Upper lobe of left lung (tissue), 6 donors: ENCODE data around the gene FGF14. TPM values are rescaled to one million over a fixed set of nuclear protein-coding genes. Genes with fewer than 3 reads are reported as not detected.

Source experiments
- ATAC-seq, 2 donors: fragments of 200-7000 bp; cut with Tn5 transposase; one replicate each; pipeline ENCODE4 v1.9.1; 2022; ENCODE audit warnings: mild to moderate bottlenecking in 2 of 2, moderate library complexity in 2 of 2; ENCODE audit not compliant: low FRiP score in 2 of 2
- DNase-seq, 2 donors: peaks; one replicate each; pipeline ENCODE4 v3.0.0-alpha.2; 2019 to 2020
- H3K27ac ChIP-seq, 4 donors: fragments of 200-600 bp; sonication (generic); one replicate each; pipeline ENCODE4 v1.5.1; 2016 to 2019
- H3K27me3 ChIP-seq, 4 donors: fragments of 200-600 bp; sonication (generic); one replicate each; pipeline ENCODE4 v1.5.1; 2017 to 2019
- H3K36me3 ChIP-seq, 4 donors: fragments of 200-600 bp; sonication (generic); one replicate each; pipeline ENCODE4 v1.5.1; 2016 to 2019
- H3K4me1 ChIP-seq, 4 donors: fragments of 200-600 bp; sonication (generic); one replicate each; pipeline ENCODE4 v1.5.1; 2018 to 2019
- H3K4me3 ChIP-seq, 4 donors: fragments of 200-600 bp; sonication (generic); one replicate each; pipeline ENCODE4 v1.5.1; 2017 to 2019; ENCODE audit warnings: mild to moderate bottlenecking in 2 of 4, moderate library complexity in 1 of 4
- H3K9me3 ChIP-seq, 4 donors: fragments of 200-600 bp; sonication (generic); one replicate each; pipeline ENCODE4 v1.5.1; 2018 to 2019
- EP300 ChIP-seq, 4 donors: sonication (generic); formaldehyde crosslinking; IDR thresholded peaks; one replicate each; pipeline ENCODE4 v1.5.1; 2017; ENCODE audit warnings: antibody characterized with exemption in 4 of 4, control low read depth in 2 of 4
- POLR2A ChIP-seq, 4 donors: fragments of 450-650 bp; IDR thresholded peaks; one replicate each; pipeline ENCODE4 v1.5.1; 2016 to 2017; ENCODE audit warnings: antibody characterized with exemption in 4 of 4, mild to moderate bottlenecking in 2 of 4
- POLR2AphosphoS5 ChIP-seq, 2 donors: sonication (generic); formaldehyde crosslinking; IDR thresholded peaks; one replicate each; pipeline ENCODE4 v1.5.1; 2017; ENCODE audit warnings: antibody characterized with exemption in 2 of 2
- WGBS, 2 donors: methylation state at CpG; one replicate each; pipeline ENCODE4 v1.1.5; 2017 to 2018; 5-methylcytosine and 5-hydroxymethylcytosine counted together
- total RNA-seq, 6 donors: library from RNA; depleted of rRNA in 4 of 6; stranded (reverse); fragments of >200 nt in 4 of 6; gene quantifications; one replicate each; pipeline versions ENCODE4 v1.1.0 to v1.2.1, GENCODE V29; 2016 to 2021
- TF ChIP-seq, protein P1 (sequence below), 6 experiments: fragments of 450-650 bp in 4 of 6; fragments of 200-600 bp in 2 of 6; sonication (generic) in 2 of 6; IDR thresholded peaks; one replicate each; pipeline ENCODE4 v1.5.1; 2016 to 2019; ENCODE audit warnings: antibody characterized with exemption in 6 of 6
- donor health status: DM: no; HTN: no; CAD: no; lungs with moderate emphysema.
- donor health status: DM: no; HTN: yes; CAD: no; lungs with severe emphysema.

The FGF14 gene
- total RNA-seq, 6 donors from 2014 or later: 0.80 to 8.4 (median 4.1) TPM

DNA sequence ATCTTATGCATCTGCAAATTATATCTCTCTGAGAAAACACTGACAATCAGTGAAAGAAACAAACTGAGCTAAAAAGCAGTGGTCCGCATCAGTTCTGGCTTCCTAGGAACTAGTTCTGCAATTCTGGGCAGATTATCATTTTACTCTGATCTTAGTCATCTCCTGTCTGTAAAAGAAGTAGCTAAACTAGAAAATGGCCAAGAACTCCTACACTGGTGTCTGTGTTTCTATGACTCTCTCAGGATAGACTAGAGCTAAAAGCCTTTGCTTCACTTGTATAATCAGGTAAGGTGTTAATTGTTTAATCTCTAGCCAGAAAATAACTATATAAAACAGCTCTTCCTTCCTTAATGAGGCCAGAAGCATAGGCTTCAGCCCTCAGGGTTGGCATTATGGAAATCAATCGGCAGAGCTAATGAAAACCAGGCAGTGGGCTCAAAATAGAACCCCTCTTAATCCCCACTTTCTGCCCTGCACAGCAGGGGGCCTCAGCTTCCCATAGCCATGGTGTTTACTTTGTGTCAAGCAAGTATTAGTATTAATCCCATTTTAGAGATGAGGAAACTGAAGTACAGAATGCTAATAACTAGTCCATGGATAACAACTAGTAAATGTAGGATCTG, 459.2 kb downstream of the FGF14 start:
- H3K27me3 ChIP-seq: no peaks in the 10 kb centered on the region
- no peaks in the 10 kb centered on the region for H3K36me3 ChIP-seq
- H3K27ac ChIP-seq: no peak overlapping the region
- H3K4me1 ChIP-seq: peaks cover 0 to 3% (median 0%) of the 10 kb centered on the region in 4 donors
- H3K9me3 ChIP-seq: no peaks in the 10 kb centered on the region
- no peak overlapping the region for H3K4me3 ChIP-seq
- 65 to 68% methylated on average over 2 of the region's 2 CpGs for WGBS, 2 donors
- TF ChIP-seq POLR2A (IDR thresholded peaks at IDR 0.05) (no peak), EP300 (IDR thresholded peaks at IDR 0.05) (no peak), POLR2AphosphoS5 (IDR thresholded peaks at IDR 0.05) (no peak)
- TF ChIP-seq, protein P1, sequence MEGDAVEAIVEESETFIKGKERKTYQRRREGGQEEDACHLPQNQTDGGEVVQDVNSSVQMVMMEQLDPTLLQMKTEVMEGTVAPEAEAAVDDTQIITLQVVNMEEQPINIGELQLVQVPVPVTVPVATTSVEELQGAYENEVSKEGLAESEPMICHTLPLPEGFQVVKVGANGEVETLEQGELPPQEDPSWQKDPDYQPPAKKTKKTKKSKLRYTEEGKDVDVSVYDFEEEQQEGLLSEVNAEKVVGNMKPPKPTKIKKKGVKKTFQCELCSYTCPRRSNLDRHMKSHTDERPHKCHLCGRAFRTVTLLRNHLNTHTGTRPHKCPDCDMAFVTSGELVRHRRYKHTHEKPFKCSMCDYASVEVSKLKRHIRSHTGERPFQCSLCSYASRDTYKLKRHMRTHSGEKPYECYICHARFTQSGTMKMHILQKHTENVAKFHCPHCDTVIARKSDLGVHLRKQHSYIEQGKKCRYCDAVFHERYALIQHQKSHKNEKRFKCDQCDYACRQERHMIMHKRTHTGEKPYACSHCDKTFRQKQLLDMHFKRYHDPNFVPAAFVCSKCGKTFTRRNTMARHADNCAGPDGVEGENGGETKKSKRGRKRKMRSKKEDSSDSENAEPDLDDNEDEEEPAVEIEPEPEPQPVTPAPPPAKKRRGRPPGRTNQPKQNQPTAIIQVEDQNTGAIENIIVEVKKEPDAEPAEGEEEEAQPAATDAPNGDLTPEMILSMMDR (IDR thresholded peaks at IDR 0.05): no peak
- ATAC-seq (no peak), DNase-seq (no peak)

DNA sequence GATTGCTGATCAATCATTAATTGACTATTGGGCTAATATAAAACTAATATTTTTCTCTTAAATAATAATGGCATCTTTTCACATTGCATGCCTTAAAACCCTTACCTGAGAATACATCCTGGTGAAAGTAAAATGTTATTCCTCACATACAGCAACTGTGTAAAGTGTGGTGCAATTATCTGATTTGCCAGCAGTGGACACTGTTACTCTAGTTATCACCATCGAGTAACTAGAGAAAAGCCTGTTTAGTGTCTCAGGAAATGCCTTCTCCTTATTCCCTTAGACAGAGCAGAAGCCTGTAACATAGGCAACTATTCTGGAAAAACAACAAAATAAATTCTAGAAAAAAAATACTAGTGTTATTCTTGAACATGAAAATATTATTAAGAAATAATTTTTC, 459.8 kb downstream of the FGF14 start:
- Histone ChIP-seq H3K36me3 (no peaks in the 10 kb centered on the region), H3K4me1 (peaks cover 0 to 3% (median 0%) of the 10 kb centered on the region in 4 donors), H3K4me3 (no peak overlapping the region), H3K9me3 (no peaks in the 10 kb centered on the region), H3K27ac (no peak overlapping the region), H3K27me3 (no peaks in the 10 kb centered on the region)
- no peak for DNase-seq
- WGBS, 2 donors: 0% methylated on average over 1 of the region's 1 CpG
- TF ChIP-seq, protein P1 (IDR thresholded peaks at IDR 0.05): peak in 4 of 6 experiments; percentile 33 to 65 (median 52)
- no peak for TF ChIP-seq POLR2A (IDR thresholded peaks at IDR 0.05)
- ATAC-seq: peak in 1 of 2 donors; percentile 87

DNA sequence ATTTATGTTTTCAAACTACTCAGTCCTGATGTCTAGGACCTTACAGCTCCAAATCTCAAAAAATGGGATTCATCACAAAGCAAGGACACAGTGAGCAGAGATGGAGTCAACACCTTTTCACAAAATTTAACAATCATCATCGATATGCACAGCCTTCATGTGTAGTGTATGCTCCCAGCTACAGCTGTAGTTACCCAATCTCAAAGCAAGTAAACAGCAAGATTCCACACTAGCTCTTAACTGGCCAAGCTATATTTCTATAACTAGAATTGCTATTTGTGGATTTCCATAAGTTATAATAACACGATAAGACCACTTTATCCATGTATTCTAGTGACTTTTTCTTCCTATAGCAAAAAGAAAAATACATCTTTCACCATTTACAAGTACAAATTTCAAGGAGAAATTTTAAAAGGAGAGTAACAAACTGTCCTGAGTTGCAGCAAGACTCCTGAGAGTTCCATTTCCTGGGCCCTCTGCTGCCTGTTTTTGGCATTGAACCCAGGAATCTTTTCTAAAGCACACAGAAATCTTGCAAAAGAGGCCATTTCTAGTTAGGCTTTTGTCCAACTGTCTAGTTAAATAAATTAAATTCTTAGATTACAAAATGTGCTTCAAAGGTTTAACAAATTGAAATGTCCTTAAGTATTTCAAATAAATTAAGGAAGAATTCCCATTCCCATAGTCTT, 460.6 kb downstream of the FGF14 start:
- Histone ChIP-seq H3K9me3 (no peaks in the 10 kb centered on the region), H3K27ac (no peak overlapping the region), H3K4me1 (peaks cover 0 to 3% (median 0%) of the 10 kb centered on the region in 4 donors), H3K36me3 (no peaks in the 10 kb centered on the region), H3K4me3 (no peak overlapping the region), H3K27me3 (no peaks in the 10 kb centered on the region)
- no peak for TF ChIP-seq EP300 (IDR thresholded peaks at IDR 0.05)
- TF ChIP-seq POLR2AphosphoS5 (IDR thresholded peaks at IDR 0.05): no peak
- TF ChIP-seq, protein P1 (IDR thresholded peaks at IDR 0.05): peak in 2 of 6 experiments; percentile 21 to 41
- no peak for TF ChIP-seq POLR2A (IDR thresholded peaks at IDR 0.05)
- DNase-seq: no peak
- 37 to 51% methylated on average over 2 of the region's 2 CpGs for WGBS, 2 donors
- no peak for ATAC-seq

DNA sequence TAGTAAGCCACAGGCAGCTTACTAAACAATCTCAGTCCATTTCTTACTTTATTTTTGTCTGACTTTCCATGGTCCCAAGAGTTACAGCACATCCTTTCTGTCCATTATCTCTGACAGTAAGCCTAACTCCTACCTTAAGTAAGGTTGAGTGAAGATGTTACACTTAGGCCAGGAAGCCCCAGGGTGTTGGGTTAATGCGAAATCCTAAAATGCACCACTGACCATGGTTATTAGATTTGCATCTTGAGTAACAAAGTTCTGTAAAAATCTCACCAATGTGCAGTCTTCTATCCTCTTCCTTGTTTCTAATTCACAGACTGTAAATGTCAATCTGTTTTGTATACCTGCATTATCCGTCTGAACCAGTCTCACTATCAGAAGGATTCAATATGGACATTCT, 462.5 kb downstream of the FGF14 start:
- Histone ChIP-seq H3K36me3 (no peaks in the 10 kb centered on the region), H3K27me3 (no peaks in the 10 kb centered on the region), H3K4me3 (no peak overlapping the region), H3K9me3 (no peaks in the 10 kb centered on the region), H3K4me1 (peaks cover 0 to 3% (median 0%) of the 10 kb centered on the region in 4 donors), H3K27ac (no peak overlapping the region)
- TF ChIP-seq EP300 (IDR thresholded peaks at IDR 0.05) (no peak), POLR2A (IDR thresholded peaks at IDR 0.05) (no peak), POLR2AphosphoS5 (IDR thresholded peaks at IDR 0.05) (no peak)
- TF ChIP-seq, protein P1 (IDR thresholded peaks at IDR 0.05): no peak
- ATAC-seq (no peak), DNase-seq (no peak)
- 48 to 81% methylated on average over 2 of the region's 2 CpGs for WGBS, 2 donors
